ENCODE results near the gene COQ10A.

GRCh38 chr12:56304276-56304675 is 37.5 kb downstream of the COQ10A start:
- TF ChIP-seq EZH2 (IDR thresholded peaks at IDR 0.05; ENCODE audit: insufficient read depth, poor library complexity, severe bottlenecking), result no peak
- no peak for TF ChIP-seq EZH2phosphoT487 (IDR thresholded peaks at IDR 0.05; ENCODE audit: insufficient read depth, low read depth)
